D721Med (cell line): ENCODE measurements around the gene KRT86.

Experiments
- DNase-seq: peaks from one replicate; pipeline ENCODE4 v3.0.0; 2011; ENCODE audit warnings: low spot score; ENCODE audit not compliant: insufficient read length
- FAIRE-seq: peaks from 2 replicates; lab custom pipeline; 2011; peaks lifted over from hg19 to GRCh38; lab: Jason Lieb, UNC
- TF ChIP-seq, protein P1 (sequence below): IDR thresholded peaks from 2 replicates; pipeline ENCODE4 v1.5.1; 2012; ENCODE audit warnings: mild to moderate bottlenecking, control low read depth; ENCODE audit not compliant: insufficient read depth; ENCODE audit errors: missing control alignments

The KRT86 gene

DNA sequence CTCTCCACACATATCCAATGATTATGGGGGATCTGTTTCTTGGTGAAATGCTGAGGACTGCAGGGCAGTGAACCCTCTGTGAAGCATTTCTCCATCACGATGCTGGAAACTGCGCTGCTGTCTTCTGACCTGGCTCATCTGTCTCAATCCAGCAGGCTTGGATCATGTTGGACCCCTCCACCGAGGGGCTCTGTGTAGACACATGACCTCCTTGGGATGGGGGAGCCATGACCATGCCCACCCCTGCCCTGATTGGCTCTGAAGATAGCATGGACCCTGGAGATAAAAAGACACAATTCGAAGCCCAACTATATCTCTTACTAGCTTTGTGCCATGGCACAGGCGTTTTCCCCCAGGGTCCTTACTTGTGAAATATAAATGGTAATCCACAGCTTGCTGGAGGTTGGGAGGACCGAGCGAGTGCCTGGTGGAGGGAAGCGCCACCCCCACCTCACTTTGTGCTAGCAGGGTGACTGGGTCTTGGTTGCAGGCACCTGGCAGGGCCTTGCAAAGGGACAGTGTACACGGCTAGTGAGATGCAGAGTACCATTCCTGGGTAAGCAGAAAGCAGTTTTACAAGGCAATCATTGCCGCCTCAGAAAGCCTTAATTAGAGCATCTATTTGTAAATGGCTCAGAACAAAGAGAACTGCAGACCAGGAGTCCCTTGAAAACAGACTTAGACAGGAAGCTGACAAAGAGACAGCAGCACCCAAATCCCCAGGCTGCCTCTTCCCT is 49.1 kb downstream of the KRT86 start:
- no peak for DNase-seq
- TF ChIP-seq, protein P1, sequence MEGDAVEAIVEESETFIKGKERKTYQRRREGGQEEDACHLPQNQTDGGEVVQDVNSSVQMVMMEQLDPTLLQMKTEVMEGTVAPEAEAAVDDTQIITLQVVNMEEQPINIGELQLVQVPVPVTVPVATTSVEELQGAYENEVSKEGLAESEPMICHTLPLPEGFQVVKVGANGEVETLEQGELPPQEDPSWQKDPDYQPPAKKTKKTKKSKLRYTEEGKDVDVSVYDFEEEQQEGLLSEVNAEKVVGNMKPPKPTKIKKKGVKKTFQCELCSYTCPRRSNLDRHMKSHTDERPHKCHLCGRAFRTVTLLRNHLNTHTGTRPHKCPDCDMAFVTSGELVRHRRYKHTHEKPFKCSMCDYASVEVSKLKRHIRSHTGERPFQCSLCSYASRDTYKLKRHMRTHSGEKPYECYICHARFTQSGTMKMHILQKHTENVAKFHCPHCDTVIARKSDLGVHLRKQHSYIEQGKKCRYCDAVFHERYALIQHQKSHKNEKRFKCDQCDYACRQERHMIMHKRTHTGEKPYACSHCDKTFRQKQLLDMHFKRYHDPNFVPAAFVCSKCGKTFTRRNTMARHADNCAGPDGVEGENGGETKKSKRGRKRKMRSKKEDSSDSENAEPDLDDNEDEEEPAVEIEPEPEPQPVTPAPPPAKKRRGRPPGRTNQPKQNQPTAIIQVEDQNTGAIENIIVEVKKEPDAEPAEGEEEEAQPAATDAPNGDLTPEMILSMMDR = no peak
- FAIRE-seq = no peak

DNA sequence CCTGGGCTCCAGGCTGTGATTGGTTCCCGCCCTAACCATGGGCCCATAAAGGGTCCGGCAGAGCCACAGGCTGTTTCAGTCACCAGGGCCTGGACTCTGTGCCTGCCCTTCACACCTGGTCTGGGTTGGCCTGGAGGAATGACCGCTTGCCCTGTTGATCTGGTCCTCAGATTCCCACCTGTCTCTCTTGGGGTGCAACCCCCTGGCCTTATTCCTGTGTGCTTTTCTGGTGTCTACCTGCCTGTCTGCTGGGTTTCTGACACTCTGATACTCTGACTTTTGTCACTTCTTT is 49.7 kb downstream of the KRT86 start:
- FAIRE-seq (no peak), DNase-seq (no peak)
- TF ChIP-seq, protein P1 = no peak

DNA sequence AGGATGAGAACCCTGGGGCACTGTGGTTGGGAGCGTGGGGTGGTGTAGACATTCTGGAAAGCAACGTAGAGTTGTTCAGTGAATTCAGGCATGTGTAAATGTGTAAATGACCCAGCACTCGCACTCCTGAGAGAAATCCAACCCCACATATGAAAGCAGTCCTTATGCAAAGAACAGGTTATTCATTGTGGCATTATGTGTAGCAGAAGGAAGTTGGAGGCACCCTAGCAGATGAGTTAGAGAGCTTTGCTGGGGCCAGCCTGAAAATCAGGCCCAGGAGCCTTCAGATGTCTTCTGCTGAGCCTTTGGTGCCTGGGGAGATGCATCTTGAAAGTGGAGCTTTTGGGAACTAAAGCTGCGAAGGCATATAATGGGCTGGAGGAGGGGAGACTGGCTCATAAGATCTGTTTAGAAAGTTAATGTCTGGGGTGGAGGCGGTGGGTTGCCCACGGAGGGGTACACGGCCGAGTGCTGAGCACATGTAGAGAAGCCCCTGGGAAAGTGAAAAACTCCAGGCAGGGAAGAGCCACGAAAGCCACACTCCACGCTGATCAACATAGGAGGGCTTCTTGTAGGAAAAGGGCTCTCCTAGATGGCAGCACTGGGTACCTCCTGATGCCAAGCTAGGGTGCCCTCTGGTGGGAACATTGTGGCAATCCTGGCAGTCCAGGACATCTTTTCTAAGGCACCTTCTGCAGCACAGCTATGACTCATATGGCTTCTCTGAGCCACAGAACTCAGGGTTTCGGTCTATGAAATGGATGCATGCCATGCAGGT is 52.8 kb downstream of the KRT86 start:
- no peak for DNase-seq
- TF ChIP-seq, protein P1 = peak; percentile 99
- no peak for FAIRE-seq

DNA sequence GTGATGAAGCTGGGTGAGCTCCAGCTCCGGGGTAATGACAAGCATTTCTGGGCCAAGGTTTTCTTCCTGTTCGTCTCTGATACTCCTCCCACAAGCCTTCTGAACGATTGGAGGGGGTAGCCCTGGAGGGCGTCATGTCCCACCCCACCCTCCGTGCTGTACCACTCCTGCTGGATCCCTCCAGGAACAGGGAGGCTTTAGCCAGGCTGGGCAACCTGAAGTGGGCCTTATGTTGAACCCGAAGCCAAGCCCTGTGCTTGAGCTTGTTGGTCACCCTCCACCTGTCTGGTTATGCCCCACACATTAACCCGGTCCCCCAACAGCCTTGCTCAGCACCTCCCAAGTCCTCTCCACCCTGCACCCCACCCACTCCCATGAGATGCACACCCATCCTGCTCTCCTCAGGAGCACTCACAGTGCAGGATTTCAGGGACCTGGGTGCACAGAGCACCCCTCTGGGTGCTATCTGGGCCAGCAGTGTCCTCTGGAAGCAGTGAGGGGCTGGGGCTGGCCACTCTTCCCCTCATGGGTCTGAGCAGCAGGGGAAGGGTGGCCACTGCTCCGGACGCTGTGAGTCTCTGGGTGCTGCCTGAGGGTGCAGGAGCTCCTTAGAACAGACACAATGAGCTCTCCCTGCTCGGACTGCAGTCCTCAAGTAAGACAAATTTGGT is 53.5 kb downstream of the KRT86 start:
- DNase-seq (no peak), FAIRE-seq (no peak)
- TF ChIP-seq, protein P1 = no peak

DNA sequence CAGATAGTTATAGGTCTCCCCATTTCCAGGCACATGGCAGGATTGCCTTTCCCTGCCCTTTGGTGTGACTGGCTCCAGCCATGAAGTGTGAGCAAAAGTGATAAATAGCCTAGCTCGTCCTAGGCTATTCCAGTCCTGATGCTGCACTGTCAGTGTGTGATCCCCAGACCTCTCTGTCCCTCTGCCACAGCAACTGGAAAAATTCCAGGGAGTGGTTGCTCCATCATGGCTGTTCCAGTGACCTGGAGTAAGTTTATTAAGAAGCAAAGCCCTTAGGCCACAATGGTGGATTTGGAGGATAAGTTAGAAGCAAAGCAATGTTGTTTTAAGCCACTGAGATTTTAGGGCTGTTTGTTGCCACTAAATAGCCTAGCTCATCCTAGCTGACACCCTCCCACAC is 56.6 kb downstream of the KRT86 start:
- DNase-seq (no peak), FAIRE-seq (no peak)

DNA sequence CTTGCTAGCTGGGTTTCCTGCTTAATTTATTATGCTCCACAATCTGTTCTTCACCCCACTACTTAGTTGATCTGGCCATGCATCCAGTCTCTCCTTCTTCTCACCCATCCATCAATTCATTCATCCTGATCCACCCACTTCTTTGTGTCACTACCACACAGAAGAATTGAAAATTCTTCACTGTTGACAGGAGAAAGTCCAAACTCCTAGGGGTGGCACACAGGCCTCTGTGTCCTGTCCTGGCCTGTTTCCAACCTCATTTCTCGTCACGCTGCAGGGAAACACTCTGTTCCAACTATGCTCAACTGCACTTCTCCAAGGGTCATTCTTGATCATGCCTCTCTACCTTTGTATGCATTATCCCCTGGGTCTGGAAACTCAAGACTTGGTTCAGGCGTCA is 57.4 kb downstream of the KRT86 start:
- TF ChIP-seq, protein P1 = no peak
- DNase-seq (no peak), FAIRE-seq (no peak)

More for the DNA sequence above, 56.6 kb downstream of the KRT86 start:
- TF ChIP-seq, protein P1 = no peak
